HG02938 (cell line): ENCODE data around the gene ADTRP.

Experiments used
- ATAC-seq: cut with Tn5 transposase; IDR thresholded peaks from one replicate; pipeline ENCODE4 v1.9.1; 2021; ENCODE audit warnings: mild to moderate bottlenecking, moderate library complexity; ENCODE audit not compliant: unreplicated experiment

The ADTRP gene

DNA sequence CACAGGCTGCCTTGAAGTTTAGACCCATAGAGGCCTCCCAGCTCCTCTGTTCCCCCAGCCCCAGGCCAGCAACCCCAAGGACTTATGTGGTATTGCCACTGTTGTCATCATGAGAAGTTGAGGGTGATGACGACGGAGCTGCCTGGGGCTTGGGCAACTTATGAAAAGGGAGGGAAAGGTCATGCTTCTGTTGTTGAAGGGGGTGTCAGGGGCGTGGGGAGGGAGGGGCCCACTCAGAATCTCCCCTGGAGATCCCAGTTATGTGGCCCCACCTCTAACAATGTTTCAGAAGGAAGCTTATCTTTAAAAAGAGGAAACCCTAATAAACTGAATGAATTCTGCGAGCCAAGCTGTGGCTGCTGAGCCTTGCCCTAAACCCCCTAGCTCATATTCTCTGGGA is 4.2 kb downstream of the ADTRP start:
- no peak for ATAC-seq

DNA sequence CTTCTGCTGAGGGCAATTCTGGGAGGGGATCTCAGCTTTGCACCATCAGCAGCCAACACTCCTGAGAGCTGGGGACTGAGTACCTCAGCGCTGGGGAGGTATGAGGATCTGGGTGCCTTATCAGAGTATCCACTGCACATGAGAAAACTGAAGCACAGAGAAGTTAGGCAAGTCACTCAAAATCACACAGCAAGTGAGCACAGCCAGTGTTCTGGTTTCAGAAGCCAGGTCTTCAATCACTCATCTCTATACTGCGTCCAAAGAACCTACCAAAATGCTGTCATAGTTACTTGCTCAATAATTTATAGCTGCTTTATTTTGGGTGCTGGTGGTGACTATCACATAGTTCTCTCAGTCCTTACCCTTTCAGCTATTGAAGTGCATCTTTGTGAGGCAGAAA is 5.0 kb downstream of the ADTRP start:
- ATAC-seq: no peak

DNA sequence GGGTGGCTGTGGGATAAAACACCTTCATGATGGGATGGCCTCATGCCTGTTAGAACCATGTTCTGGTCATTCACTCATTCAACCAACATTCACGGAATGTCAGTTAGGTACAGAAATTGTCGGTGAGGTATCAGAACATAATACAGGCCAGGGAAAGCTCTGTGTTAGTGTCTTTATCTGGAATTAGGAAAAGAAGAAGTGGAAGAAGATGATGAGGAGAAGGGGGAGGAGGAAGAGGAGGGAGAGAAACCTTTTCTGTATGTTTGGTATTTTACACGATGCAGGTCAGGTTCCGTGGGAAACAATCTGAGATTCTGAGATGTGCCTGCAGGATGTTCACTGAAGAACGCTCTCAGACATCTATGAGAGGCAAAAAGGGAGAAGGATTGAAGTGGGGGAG is 5.6 kb downstream of the ADTRP start:
- ATAC-seq: no peak

DNA sequence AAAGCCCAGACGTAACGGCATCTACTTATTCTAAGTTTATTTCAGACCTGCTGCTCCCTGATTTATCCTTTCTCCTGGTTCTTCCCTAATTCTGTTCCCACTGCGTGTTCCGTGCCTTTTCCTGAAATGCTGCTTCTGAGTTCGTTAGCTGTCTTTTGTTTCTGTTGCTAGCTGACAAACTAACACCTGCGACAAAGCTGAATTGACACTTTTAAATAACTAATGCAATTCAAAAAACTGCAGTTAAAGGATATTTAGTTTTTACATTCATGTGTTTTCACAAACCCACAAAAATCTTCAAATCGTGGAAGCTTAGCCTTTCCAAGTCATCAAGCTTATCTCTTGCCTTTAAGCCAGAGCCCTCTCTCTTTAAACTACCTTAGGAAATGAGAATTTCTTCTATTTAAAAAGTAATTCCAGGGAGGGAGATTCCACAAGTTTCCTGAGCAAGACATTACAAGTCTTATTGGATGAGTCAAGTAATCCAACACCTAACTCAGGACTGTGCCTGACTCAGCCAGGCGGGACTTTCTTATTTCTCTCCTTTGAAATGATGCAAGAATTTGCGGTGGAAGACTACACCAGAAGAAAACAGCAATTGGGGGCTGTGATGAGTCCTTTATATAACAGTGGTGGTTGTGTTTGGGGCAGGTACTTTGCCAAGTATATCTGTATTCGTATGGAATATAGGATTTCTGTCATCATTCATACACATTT is 6.3 kb downstream of the ADTRP start:
- ATAC-seq: no peak

DNA sequence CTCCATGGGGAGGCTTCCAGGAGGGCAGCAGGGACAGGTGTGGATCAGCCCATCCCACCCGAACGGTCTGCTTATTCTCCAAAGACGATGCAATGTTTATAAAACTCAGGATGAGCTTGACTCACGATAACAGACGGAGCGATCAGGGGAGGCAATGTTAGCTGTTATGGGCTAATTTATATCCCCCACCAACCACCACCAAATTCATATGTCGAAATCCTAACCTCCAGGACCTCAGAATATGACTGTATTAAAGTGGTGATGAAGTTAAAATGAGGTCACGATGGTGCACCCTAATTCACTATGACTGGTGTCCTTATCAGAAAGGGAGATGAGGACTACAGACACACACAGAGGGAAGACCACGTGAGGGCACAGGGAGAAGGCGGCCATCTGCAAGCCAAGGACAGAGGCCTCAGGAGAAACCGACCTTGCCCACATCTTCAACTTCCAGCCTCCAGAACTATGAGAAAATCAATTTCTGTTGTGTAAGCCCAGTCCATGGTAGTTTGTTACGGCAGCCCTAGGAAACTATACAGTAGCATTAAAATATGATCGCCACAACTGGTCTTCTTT is 7.0 kb downstream of the ADTRP start:
- no peak for ATAC-seq

DNA sequence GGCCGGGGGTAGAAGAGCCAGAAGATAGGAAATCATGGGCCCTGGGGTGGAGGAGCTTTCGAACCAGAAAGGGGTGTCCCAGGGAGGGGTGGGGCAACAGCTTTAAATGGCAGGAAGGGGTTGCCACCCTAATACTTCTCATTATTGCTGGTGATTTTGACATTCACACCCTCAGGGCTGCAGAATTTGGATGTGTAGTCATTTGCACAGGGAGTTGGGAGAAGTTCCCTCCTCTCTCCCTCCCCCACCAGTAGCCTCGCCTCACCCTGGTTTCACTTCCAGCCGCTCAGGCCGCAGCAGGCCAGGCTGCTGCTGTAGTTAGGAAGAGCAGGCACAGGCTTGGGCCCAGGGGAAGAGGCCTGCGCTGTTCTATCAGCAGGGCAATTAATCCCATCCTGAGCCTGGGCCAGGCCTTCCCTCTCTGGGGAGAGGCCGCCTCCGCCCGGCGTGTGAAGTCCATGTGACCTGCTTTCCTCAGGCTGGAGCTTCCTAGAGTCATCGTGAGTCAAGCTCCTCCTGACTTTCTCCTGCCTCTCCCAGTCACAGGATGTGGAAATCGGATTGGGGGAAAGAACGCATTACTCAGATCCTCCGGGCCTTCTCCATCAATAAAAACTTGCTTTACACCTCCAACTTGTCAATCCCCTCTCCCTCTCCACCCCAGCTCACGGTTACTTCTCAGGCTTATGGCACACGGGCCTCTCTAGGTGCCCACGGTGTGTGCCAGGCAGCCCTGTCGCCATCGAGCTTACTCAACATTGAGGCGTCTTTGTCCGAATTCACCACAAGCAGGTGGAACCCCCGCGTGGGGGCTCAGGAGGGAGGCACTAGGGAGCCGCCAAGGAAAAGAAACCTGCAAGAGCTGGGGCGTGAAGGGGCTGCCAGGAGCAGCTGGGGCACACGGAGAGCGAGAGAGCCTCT is 7.8 kb downstream of the ADTRP start:
- ATAC-seq: no peak

DNA sequence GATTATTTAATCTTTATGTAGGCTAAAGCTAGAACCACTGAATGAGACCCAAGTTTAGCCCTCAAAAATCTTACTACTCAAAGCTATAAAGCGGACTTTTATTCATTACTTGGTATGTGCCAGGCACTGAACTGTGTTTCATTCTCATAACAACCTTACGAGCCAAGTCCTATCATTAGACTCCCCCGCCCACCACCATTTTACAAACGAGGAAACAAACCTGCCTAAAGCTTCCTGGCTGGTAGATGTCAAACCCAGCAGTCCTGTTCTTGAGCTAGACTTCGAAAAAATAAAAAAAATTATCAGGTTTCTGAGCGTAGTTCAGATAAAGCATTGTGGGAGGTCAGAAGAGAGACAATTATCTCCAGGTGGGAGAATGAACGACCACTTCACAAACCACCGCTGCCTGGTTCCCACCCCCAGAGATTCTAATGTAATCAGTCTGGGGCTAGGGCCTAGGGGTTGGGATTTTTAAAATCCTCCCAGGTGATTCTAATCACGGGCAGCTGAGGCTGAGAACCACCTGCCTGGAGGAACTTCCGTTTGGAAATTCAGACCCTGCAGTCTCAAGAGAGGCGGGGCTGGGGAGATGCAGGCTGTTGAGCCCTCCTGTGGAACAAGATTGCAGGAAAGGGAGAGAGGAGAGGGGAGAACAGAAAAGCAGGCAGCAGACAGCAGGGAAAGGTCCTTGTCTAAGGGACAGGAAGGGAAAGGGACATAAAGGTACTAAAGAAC is 8.6 kb downstream of the ADTRP start:
- no peak for ATAC-seq

DNA sequence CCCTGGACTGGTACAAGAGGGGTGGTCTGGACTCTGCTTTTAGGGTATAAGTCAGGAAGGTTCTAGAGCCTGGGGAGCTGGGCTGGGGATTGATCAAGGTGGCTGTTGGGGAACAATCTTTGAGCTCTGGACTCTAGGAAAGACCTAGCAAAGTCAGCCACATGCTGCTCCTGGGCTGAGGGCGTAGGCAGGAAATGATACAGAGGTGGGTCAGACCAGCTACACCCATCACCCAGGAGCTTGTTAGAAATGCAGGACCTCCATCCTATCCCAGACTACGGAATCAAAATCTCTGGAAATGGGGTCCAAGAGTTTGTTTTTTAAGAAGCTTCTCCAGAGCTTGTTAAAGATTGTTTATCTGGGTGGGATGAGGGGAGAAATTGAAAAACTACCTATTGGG is 9.4 kb downstream of the ADTRP start:
- ATAC-seq: no peak

DNA sequence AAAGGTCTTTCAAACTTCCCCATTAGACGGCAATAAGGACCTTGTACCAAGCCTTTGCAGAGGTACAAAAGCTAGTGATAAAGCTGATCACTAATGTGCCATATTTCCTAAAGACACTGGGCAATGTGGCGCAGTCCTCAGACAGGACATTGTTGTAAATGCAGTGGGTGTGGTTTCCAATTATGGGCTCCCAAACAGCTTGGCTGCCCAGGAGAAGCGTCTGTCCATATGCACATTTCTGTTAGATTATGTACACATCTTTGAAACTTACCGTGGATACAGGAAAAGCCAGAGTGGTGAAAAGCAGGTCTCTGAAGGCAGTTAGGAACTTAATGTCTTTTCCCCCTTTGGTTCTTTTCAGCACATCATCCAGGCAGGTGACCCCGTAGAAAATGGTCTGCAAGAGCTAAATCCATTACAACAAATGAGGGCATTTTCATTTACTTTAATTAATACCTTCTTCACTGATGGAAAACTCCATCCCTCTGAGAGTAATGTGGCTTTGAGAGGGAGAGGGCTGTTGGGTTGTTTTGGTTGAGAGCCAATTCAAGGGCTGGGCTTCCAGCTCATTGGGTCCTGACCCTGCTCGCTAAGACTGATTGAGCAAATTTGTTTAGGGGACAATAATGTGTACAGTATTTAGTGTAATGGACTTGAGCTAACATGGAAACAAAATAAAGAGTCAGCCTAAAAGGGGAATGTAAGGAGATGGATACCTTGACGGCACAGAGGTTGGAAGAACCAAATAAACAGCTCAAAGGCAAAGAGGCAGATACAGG is 10.4 kb downstream of the ADTRP start:
- ATAC-seq: no peak

DNA sequence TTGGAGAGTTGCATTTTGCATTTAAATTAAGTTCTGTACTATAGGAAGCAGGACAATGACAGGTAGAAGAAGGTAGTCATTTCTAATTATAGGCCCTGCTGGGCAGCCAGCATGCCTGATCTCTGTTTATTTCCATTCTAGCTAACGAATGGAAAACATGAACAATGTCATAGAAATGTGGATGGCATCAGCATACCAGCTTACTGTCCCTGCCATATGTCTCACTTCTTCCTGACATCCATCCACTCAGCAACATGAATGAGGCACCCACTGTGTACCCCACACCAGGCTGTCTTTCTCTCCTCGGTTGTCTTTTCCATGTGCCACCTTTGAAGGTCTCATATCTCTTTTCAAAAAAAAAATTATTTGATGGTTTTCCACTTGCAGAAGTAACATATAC is 11.1 kb downstream of the ADTRP start:
- ATAC-seq: no peak

DNA sequence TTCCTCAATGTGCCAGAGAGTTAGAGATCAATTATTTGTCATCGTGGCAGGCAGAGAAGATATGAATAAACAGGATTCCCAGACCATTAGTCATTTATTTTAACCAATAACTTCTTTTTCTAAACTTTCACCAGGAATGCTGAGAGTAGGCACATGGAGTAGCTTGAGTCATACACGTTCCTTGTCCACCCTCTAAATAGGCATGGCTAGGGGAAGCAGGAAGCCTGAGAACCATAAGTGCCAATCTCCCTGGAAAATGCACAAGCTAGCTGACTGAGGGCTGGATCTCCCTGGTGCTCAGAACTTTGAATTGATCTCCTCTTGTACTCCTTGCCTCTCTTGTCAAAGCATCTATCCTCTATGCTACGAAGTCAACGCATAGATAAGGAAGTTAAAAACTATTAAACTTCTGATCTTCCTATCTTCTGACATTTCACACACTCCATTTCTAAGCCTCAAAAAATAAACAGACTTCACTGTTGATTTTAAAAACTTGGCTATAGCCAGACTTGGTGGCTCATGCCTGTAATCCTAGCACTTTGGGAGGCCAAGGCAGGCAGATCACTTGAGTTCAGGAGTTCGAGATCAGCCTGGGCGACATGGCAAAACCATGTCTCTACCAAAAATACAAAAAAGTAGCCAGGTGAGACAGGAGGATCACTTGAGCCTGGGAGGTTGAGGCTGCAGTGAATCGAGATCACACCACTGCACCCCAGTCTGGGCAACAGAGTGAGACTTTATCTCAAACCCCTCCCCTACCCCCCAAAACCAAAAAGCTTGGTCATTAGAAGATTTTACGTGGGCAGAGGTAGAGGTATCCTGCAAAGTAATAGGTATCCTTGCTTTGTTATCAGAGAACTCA is 11.8 kb downstream of the ADTRP start:
- ATAC-seq: no peak

DNA sequence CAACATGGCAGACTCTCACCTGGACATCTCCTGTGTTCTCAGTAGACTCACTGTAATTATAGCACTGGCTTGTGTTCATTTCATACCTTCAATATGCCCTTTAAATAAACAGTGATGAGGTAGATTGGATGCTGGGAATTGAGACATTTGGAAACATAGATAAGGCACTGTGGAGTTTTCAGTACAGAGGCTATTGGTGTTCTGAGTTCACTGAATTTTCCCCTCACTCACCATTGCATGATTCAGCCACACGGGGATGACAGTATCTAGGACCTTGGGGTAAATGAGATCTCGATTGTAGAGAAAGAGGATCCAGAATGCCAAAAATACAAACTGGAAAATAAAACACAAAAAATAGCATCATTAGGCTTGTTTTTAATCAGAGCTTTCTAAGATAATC is 12.6 kb downstream of the ADTRP start:
- no peak for ATAC-seq

DNA sequence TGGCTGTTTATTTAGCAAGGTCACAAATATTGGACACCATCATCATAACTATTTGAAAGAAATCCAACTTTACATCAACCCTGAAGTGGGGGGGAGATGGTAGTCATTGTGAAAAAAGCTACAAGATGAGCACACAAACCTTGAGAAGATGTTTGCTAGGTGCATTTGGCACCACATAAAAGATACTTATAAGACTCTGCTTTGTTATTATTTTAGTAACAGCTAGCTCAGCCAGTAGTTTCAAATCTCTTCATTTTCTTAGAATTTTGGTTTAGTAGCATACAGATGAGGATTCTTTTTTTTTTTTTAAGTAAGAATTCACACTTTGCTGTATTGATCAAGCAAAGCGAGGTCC is 14.4 kb downstream of the ADTRP start:
- no peak for ATAC-seq

DNA sequence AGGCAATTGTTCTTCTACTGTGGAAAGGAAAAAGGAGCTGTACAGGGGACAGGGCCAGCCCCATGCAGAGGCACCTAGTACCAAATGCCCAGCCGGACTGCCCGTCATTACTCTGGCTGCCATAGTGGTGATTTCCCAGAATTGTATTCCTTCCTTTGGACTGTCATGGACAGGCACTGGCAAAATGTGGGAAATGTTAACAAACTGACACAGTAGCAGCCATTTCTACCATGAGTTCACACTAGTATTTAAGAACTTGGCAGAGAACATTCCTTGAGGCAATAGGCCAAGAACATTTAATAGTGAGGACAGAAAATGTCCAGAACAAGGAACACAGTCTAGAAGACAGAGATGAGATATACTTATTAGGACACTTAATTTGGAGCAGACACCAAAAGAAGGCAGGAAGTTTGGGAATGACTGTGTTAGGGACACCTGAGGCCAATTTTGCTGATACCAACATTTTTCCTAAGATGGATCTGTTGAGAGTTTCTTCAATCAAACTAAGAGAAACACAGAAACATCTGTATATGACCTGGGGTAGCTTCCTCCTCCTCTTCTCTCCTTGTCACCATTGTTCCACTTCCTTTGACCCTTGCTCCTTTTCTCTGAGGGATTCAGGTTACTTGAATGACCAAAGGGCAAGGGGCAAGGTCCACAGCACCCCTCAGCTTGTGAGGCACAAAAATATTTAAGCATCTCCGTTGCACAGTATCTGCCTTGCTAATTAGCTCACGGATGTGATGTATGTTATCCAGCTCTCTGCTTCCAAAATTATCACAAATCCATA is 14.9 kb downstream of the ADTRP start:
- no peak for ATAC-seq

DNA sequence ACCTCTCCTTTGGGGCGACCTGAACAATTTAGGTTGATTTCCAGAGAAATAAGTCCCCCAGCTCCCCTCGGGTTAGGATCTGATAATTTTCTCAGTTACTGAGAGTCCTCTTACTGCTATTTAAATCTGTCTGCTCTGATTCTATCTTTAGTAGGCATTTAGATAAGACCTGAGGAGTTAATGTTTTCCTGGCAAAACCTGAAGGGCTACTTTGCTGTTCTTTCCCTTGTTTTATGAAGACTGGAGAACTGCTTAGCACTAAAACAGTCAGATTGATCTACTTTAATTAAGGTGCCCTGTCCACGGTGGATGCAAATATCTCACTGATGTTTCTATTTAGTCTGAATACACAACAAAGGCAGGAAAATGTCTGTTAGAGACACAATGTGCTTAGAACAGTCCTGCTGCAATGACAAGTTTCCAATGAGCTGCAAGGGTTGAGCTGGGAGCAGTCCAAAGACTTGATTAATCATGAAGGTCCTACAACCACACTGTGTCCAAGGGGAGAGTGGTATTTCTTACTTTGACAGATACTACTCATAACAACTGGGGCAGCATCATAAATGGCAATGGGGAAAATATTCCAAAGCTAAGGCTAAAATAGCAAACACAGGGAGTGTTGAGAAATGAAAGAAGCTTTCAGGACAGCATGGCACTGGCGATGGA is 15.7 kb downstream of the ADTRP start:
- ATAC-seq: no peak

DNA sequence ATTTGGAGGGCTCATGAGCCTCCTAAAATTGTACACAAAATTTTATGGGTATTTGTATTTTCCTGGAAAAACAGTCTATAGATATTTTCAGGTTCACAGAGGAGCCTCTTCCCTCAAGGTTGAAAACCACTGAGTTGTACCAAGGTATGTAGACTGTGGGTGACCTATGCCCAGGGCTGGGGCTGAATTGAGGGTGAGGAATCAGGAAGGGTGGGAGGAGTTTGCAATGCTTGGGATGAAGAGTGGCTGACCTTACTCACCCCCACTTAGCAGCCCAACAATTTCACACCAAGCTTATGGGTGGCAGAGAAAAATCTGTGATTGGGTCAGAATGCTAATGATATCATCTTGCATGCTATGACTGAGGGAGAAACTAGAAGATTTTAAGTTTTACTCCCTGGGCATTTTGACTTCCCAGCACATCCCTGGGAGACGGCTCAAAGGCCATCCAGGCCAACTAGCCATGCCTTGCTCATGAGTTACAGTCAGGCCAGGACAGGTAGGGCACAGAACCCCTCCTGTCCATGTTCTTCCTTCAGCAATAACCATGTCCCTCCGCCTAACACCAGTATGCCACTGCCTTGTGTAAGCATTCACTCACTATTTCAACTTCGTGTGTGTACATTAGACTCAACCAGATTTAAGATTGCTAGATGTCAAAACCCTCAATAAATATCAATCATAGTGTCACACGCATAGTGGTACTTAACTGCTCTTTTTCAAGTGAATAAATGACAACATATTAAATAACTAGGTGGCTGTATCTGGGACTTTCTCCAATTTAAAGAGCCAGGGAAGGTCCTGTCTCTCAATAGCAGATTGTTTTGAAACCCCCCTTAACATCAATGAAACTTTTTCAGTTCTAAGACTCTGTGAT is 16.6 kb downstream of the ADTRP start:
- no peak for ATAC-seq

DNA sequence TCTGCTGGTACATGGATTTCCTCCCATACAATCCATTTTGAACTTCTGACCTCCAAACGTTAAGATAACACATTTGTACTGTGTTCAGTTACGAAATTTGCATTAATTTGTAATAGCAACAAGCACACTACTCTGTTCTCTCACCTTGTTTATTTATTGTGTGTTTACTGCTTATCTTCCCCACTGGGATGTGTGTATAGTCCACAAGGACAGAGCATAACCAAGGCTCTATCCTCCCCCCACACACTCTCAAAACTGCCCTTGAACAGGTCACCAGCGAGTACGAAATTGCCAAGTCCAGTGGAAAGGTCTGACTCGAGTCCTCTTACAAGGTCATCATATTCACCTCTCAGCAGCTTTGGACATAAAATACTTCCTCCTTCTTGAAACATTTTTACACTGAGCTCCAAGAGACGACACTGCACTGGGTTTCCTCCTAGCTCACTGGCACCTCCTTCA is 18.6 kb downstream of the ADTRP start:
- ATAC-seq: no peak
